HG03108 (cell line): Measurements from ENCODE around the gene BTNL3.
"Not testable (repeated sequence)": the region's sequence is repeated elsewhere in the genome, so short reads cannot be mapped to it uniquely, and the experiment has no call there.

Experiments
- ATAC-seq: cut with Tn5 transposase; IDR thresholded peaks from one replicate; pipeline ENCODE4 v1.9.1; 2021; ENCODE audit warnings: moderate library complexity; ENCODE audit not compliant: unreplicated experiment

BTNL3 gene

GRCh38 chr5:181017448-181017847 is 28.8 kb downstream of the BTNL3 start:
- not testable (repeated sequence) for ATAC-seq

- ATAC-seq: no peak
Measured at GRCh38 chr5:181020688-181021087, 32.0 kb downstream of the BTNL3 start.

GRCh38 chr5:181024245-181025064 is 35.8 kb downstream of the BTNL3 start:
- ATAC-seq: no peak

- no peak for ATAC-seq
Measured at GRCh38 chr5:181027452-181028031, 38.9 kb downstream of the BTNL3 start.

- no peak for ATAC-seq
Measured at GRCh38 chr5:181028032-181028819, 39.6 kb downstream of the BTNL3 start.

- no peak for ATAC-seq
Measured at GRCh38 chr5:181031716-181032115, 43.1 kb downstream of the BTNL3 start.

- ATAC-seq: no peak
Measured at GRCh38 chr5:181035991-181036815, 47.6 kb downstream of the BTNL3 start.

GRCh38 chr5:181036816-181037364 is 48.2 kb downstream of the BTNL3 start:
- ATAC-seq: no peak

- ATAC-seq: no peak
Measured at GRCh38 chr5:181037365-181037861, 48.8 kb downstream of the BTNL3 start.

- no peak for ATAC-seq
Measured at GRCh38 chr5:181039471-181039870, 50.8 kb downstream of the BTNL3 start.

- no peak for ATAC-seq
Measured at GRCh38 chr5:181039931-181040630, 51.4 kb downstream of the BTNL3 start, which contains the start of gene BTNL9. BTNL9 (plus strand) TSS chr5:181040266; CDS start chr5:181045490, 5,224 bp downstream.

- no peak for ATAC-seq
Measured at GRCh38 chr5:181040631-181040945, 51.9 kb downstream of the BTNL3 start.

- no peak for ATAC-seq
Measured at GRCh38 chr5:181041043-181041442, 52.4 kb downstream of the BTNL3 start.

- no peak for ATAC-seq
Measured at GRCh38 chr5:181042036-181042713, 53.5 kb downstream of the BTNL3 start.

GRCh38 chr5:181042722-181043121 is 54.1 kb downstream of the BTNL3 start:
- no peak for ATAC-seq

- no peak for ATAC-seq
Measured at GRCh38 chr5:181043285-181044092, 54.8 kb downstream of the BTNL3 start.

- ATAC-seq: no peak
Measured at GRCh38 chr5:181044093-181044599, 55.5 kb downstream of the BTNL3 start.

GRCh38 chr5:181044662-181045305 is 56.1 kb downstream of the BTNL3 start:
- no peak for ATAC-seq
